HCT116 (cell line): Measurements from ENCODE around the gene SCGB2B2. TPM values are rescaled to one million over a fixed set of nuclear protein-coding genes. Genes with fewer than 3 reads are reported as not detected.
A peak's percentile ranks its signal among the peaks of the same experiment; 100 is the strongest.

ENCODE experiments used
- ATAC-seq: fragments of 200-7000 bp; cut with Tn5 transposase; 2 replicates; pipeline ENCODE4 v1.9.1; 2020; ENCODE audit warnings: mild to moderate bottlenecking, moderate library complexity
- BruUV-seq: library from RNA; stranded (reverse); fragments of 400-500 nt; replicated peaks from 2 replicates; lab custom pipeline; 2021; lab: Mats Ljungman, UMichigan
- CTCF ChIA-PET: fragments of 300-600 bp; sonication (Branson Sonifier 250); formaldehyde crosslinking; loops from one replicate; lab custom pipeline; 2021; ENCODE audit warnings: antibody characterized with exemption; lab: Charles Lee
- POLR2A ChIA-PET: fragments of 300-600, 350-600 bp; sonication (Branson Sonifier 250); formaldehyde crosslinking; loops from one replicate; lab custom pipeline; 2021; ENCODE audit warnings: antibody characterized with exemption; lab: Charles Lee
- RAD21 ChIA-PET, 2 experiments: fragments of 300-600 bp; sonication (Branson Sonifier 250); formaldehyde crosslinking; loops; one replicate each; lab custom pipeline; 2023; ENCODE audit warnings: low total read pairs in 2 of 2; ENCODE audit not compliant: uncharacterized antibody in 2 of 2, unreplicated experiment in 2 of 2, low non-redundant PET in 1 of 2; lab: Charles Lee
- DNase-seq: peaks from one replicate; pipeline ENCODE4 v3.0.0-alpha.2; 2010; ENCODE audit warnings: low read depth, low spot score
- H2AFZ ChIP-seq: fragments of 200-600 bp; shearing (Covaris generic), sonication (generic); 2 replicates; pipeline ENCODE4 v1.6.1; 2017; ENCODE audit warnings: low read depth, mixed run types, mixed read lengths, antibody characterized with exemption, low read length; ENCODE audit not compliant: poor library complexity, severe bottlenecking
- H3K27ac ChIP-seq: 2 replicates; pipeline ENCODE4 v1.5.1; 2012; ENCODE audit warnings: low read depth, low read length
- H3K27me3 ChIP-seq: fragments of 200-600 bp; sonication (generic); 2 replicates; pipeline ENCODE4 v1.6.1; 2016; ENCODE audit warnings: mixed run types, low read length, mixed read lengths; ENCODE audit not compliant: insufficient read depth
- H3K36me3 ChIP-seq, 2 experiments: fragments of 200-500 bp in 1 of 2; fragments of 200-600 bp in 1 of 2; sonication (Bioruptor generic) in 1 of 2; sonication (generic) in 1 of 2; 2 replicates each; pipeline versions ENCODE4 v1.5.1 to v1.6.1; 2014 to 2016; ENCODE audit warnings: low read length in 2 of 2, inconsistent platforms in 1 of 2, mixed read lengths in 1 of 2, mixed run types in 1 of 2; ENCODE audit not compliant: insufficient read depth in 2 of 2, control insufficient read depth in 1 of 2
- H3K4me1 ChIP-seq, 2 experiments: fragments of 200-600 bp in 1 of 2; sonication (generic) in 1 of 2; 2 replicates each; pipeline versions ENCODE4 v1.5.1 to v1.6.1; 2012 to 2017; ENCODE audit warnings: low read length in 2 of 2, inconsistent platforms in 1 of 2, mild to moderate bottlenecking in 1 of 2, mixed read lengths in 1 of 2, mixed run types in 1 of 2, moderate library complexity in 1 of 2; ENCODE audit not compliant: insufficient read depth in 2 of 2, control insufficient read depth in 1 of 2
- H3K4me2 ChIP-seq: fragments of 200-600 bp; sonication (generic); 2 replicates; pipeline ENCODE4 v1.6.1; 2017; ENCODE audit warnings: mixed run types, low read length, mixed read lengths
- H3K4me3 ChIP-seq, 2 experiments: fragments of 200-600 bp in 1 of 2; sonication (generic) in 1 of 2; replicated peaks in 1 of 2; 2 replicates each; pipeline ENCODE4 v1.5.1; 2011 to 2016; ENCODE audit warnings: low read length in 2 of 2, control low read depth in 1 of 2, low read depth in 1 of 2, mild to moderate bottlenecking in 1 of 2, mixed read lengths in 1 of 2, mixed run types in 1 of 2
- H3K79me2 ChIP-seq: fragments of 200-600 bp; sonication (generic); 2 replicates; pipeline ENCODE4 v1.6.1; 2017; ENCODE audit warnings: mild to moderate bottlenecking, mixed run types, low read length, moderate library complexity, mixed read lengths; ENCODE audit not compliant: insufficient read depth
- H3K9ac ChIP-seq: fragments of 200-600 bp; sonication (generic); 2 replicates; pipeline ENCODE4 v1.6.1; 2016; ENCODE audit warnings: low read length, mixed read lengths
- H3K9me2 ChIP-seq: fragments of 200-600 bp; sonication (generic), shearing (Covaris generic); 2 replicates; pipeline ENCODE4 v1.6.1; 2017; ENCODE audit warnings: mixed run types, mild to moderate bottlenecking, moderate library complexity; ENCODE audit not compliant: insufficient read depth
- H3K9me3 ChIP-seq, 2 experiments: fragments of 200-500 bp in 1 of 2; fragments of 200-600 bp in 1 of 2; sonication (Bioruptor generic) in 1 of 2; sonication (generic) in 1 of 2; 2 replicates each; pipeline ENCODE4 v1.6.1; 2014 to 2017; ENCODE audit warnings: low read length in 2 of 2, mixed read lengths in 2 of 2, inconsistent platforms in 1 of 2, low read depth in 1 of 2, mild to moderate bottlenecking in 1 of 2, mixed run types in 1 of 2, moderate library complexity in 1 of 2; ENCODE audit not compliant: control insufficient read depth in 1 of 2, insufficient read depth in 1 of 2
- H4K20me1 ChIP-seq: fragments of 200-600 bp; sonication (generic), shearing (Covaris generic); 2 replicates; pipeline ENCODE4 v1.6.1; 2017; ENCODE audit warnings: mixed run types, mild to moderate bottlenecking, moderate library complexity; ENCODE audit not compliant: insufficient read depth
- ATF3 ChIP-seq: IDR thresholded peaks from 2 replicates; pipeline ENCODE4 v1.6.1; 2012
- CEBPB ChIP-seq: IDR thresholded peaks from 2 replicates; pipeline ENCODE4 v1.6.1; 2012; ENCODE audit warnings: low read depth
- EGR1 ChIP-seq: IDR thresholded peaks from 2 replicates; pipeline ENCODE4 v1.6.1; 2012; ENCODE audit warnings: low read depth
- ELF1 ChIP-seq: IDR thresholded peaks from 2 replicates; pipeline ENCODE4 v1.6.1; 2012; ENCODE audit warnings: low read depth, borderline replicate concordance
- EZH2 ChIP-seq: fragments of 200-600 bp; sonication (generic); IDR thresholded peaks from 2 replicates; pipeline ENCODE4 v1.6.1; 2017; ENCODE audit warnings: antibody characterized with exemption, mixed run types
- EZH2phosphoT487 ChIP-seq: fragments of 200-600 bp; IDR thresholded peaks from 2 replicates; pipeline ENCODE4 v1.6.1; 2018; ENCODE audit warnings: antibody characterized with exemption, borderline replicate concordance
- FOSL1 ChIP-seq: IDR thresholded peaks from 2 replicates; pipeline ENCODE4 v1.6.1; 2012; ENCODE audit warnings: low read depth
- JUND ChIP-seq: IDR thresholded peaks from 2 replicates; pipeline ENCODE4 v1.6.1; 2012
- POLR2A ChIP-seq: IDR thresholded peaks from 2 replicates; pipeline ENCODE4 v1.7.0; 2011; ENCODE audit warnings: borderline replicate concordance; ENCODE audit not compliant: insufficient read depth, insufficient read length; ENCODE audit errors: extremely low read depth
- POLR2AphosphoS5 ChIP-seq: IDR thresholded peaks from 2 replicates; pipeline ENCODE4 v1.6.1; 2011; ENCODE audit warnings: mild to moderate bottlenecking, low read depth, low read length, moderate library complexity
- RAD21 ChIP-seq: IDR thresholded peaks from 2 replicates; pipeline ENCODE4 v1.6.1; 2012; ENCODE audit warnings: low read depth, mild to moderate bottlenecking
- SIN3A ChIP-seq: IDR thresholded peaks from 2 replicates; pipeline ENCODE4 v1.6.1; 2012; ENCODE audit warnings: low read depth
- TCF7L2 ChIP-seq: IDR thresholded peaks from 2 replicates; pipeline ENCODE4 v1.7.0; 2011; ENCODE audit warnings: borderline replicate concordance, inconsistent platforms; ENCODE audit not compliant: insufficient read depth, insufficient read length; ENCODE audit errors: extremely low read depth
- YY1 ChIP-seq: IDR thresholded peaks from 2 replicates; pipeline ENCODE4 v1.6.1; 2011; ENCODE audit warnings: low read length, low read depth, moderate library complexity, mild to moderate bottlenecking; ENCODE audit not compliant: insufficient replicate concordance; ENCODE audit errors: extremely low read depth
- ZBTB33 ChIP-seq: IDR thresholded peaks from 2 replicates; pipeline ENCODE4 v1.6.1; 2011; ENCODE audit warnings: mild to moderate bottlenecking, low read length, moderate library complexity; ENCODE audit not compliant: insufficient replicate concordance; ENCODE audit errors: extremely low read depth
- ZFX ChIP-seq: fragments of 450-650 bp; IDR thresholded peaks from 2 replicates; pipeline ENCODE4 v1.6.1; 2017
- ZNF274 ChIP-seq: fragments of 200-500 bp; sonication (Bioruptor generic); IDR thresholded peaks from 2 replicates; pipeline ENCODE4 v1.6.1; 2014; ENCODE audit warnings: mild to moderate bottlenecking, low read depth, low read length, inconsistent platforms
- intact Hi-C: fragments of 100-400 bp; cut with micrococcal nuclease; formaldehyde crosslinking; loops from 2 replicates; pipeline ENCODE4 v1.10.0; 2022
- total RNA-seq: library from RNA; stranded (reverse); gene quantifications from one replicate; pipeline ENCODE4 v1.2.1, GENCODE V29; 2021; ENCODE audit not compliant: unreplicated experiment

The SCGB2B2 gene
- total RNA-seq, 1 experiment from 2014 or later: 0.27 TPM

GRCh38 chr19:34678085-34678412, 1.1 kb upstream of the SCGB2B2 start:
- DNase-seq (no peak), ATAC-seq (no peak)
- Histone ChIP-seq H3K27ac (peak overlapping the region; percentile 92), H3K4me1 (peaks cover 7 to 15% of the 10 kb centered on the region in 2 experiments), H3K9me2 (no peaks in the 10 kb centered on the region), H3K27me3 (no peaks in the 10 kb centered on the region), H3K4me3 (peak overlapping the region; percentile 74 to 80), H3K4me2 (peak overlapping the region; percentile 90), H3K79me2 (0 out of 2 replicates have a peak, but pooled peaks cover 4% of the 10 kb centered on the region), H2AFZ (no peak overlapping the region), H4K20me1 (no peaks in the 10 kb centered on the region), H3K36me3 (peaks cover 8 to 35% of the 10 kb centered on the region in 2 experiments; a peak in 3 of 4 replicates), H3K9me3 (no peaks in the 10 kb centered on the region; a peak in 2 of 4 replicates), H3K9ac (peak overlapping the region; percentile 78)
- ChIA-PET POLR2A (interaction anchor here (0.7 to 1.9 kb wide), 3 partner anchors 10 to 34 kb away, joined by 3 to 9 read pairs (median 3); no protein-coding TSS in a partner anchor), CTCF (interaction anchor here (1.2 kb wide), 1 partner anchor 35 kb away, joined by 5 read pairs; no protein-coding TSS in a partner anchor), RAD21 (no interaction called here)
- intact Hi-C loops: no loop called here
- no TSS peak for BruUV-seq
- TF ChIP-seq SIN3A (peak; percentile 19; the same call in 1 of the 2 replicates), ATF3 (no peak)

- no peaks in the 10 kb centered on the region for H4K20me1 ChIP-seq
- 0 out of 2 replicates have a peak, but pooled peaks cover 4% of the 10 kb centered on the region for H3K79me2 ChIP-seq
- ATAC-seq: peak; percentile 96
- intact Hi-C loops: loop anchor here (1.0 kb wide), 1 partner anchor 56 kb away; no protein-coding TSS in a partner anchor
- ChIA-PET RAD21 (no interaction called here), CTCF (interaction anchor here (1.2 kb wide), 1 partner anchor 35 kb away, joined by 5 read pairs; no protein-coding TSS in a partner anchor), POLR2A (interaction anchor here (0.7 to 1.9 kb wide), 3 partner anchors 10 to 34 kb away, joined by 3 to 9 read pairs (median 3); no protein-coding TSS in a partner anchor)
- H3K4me2 ChIP-seq: peak within 1 kb of the TSS; percentile 90
- peak within 1 kb of the TSS; percentile 74 to 80 for H3K4me3 ChIP-seq
- no TSS peak for BruUV-seq
- no peaks in the 10 kb centered on the region; a peak in 1 of 4 replicates for H3K9me3 ChIP-seq
- H2AFZ ChIP-seq: peak within 1 kb of the TSS; percentile 47
- no peaks in the 10 kb centered on the region for H3K27me3 ChIP-seq
- H3K4me1 ChIP-seq: peaks cover 7 to 15% of the 10 kb centered on the region in 2 experiments
- H3K27ac ChIP-seq: peak within 1 kb of the TSS; percentile 92
- peak; percentile 87 for DNase-seq
- no peaks in the 10 kb centered on the region for H3K9me2 ChIP-seq
- peak within 1 kb of the TSS; percentile 78 for H3K9ac ChIP-seq
- no peak for TF ChIP-seq ZNF274
- TF ChIP-seq RAD21: no peak
- TF ChIP-seq ZFX: peak; percentile 97
- TF ChIP-seq FOSL1: no peak
- TF ChIP-seq EGR1: peak; percentile 70
- no peak for TF ChIP-seq CEBPB
- TF ChIP-seq ZBTB33: peak; percentile 86
- TF ChIP-seq JUND: no peak
- TF ChIP-seq YY1: peak; percentile 70
- TF ChIP-seq TCF7L2: peak; percentile 71
- peak; percentile 77 for TF ChIP-seq POLR2AphosphoS5
- TF ChIP-seq ELF1: peak; percentile 86
- TF ChIP-seq EZH2: no peak
- TF ChIP-seq SIN3A: 0 out of 2 replicates have a peak, but pooled peaks have one; percentile 1
- peak; percentile 39 for TF ChIP-seq POLR2A
- TF ChIP-seq EZH2phosphoT487: no peak
- TF ChIP-seq, all 23 proteins: peak for 9
- H3K36me3 ChIP-seq: peaks cover 8 to 29% of the 10 kb centered on the region in 2 experiments; a peak in 3 of 4 replicates
These were observed 576 bp upstream of the SCGB2B2 start, which contains the start of gene ZNF302 for GRCh38 chr19:34677386-34678084. Gene ZNF302, plus strand, starts transcription at chr19:34677678. Its CDS starts 1,127 bp downstream, at chr19:34678805.
